Heart left ventricle (tissue), 16 donors: Measurements from ENCODE around the gene CES4A. TPM values are rescaled to one million over a fixed set of nuclear protein-coding genes. Genes with fewer than 3 reads are reported as not detected.

Source experiments
- ATAC-seq, 4 donors: fragments of 200-7000 bp; cut with Tn5 transposase; one replicate each; pipeline ENCODE4 v1.9.1; 2020 to 2022; ENCODE audit warnings: moderate library complexity in 4 of 4, mild to moderate bottlenecking in 3 of 4, moderate number of reproducible peaks in 1 of 4
- DNase-seq, 5 donors: peaks; one replicate each; pipeline ENCODE4 v3.0.0-alpha.2; 2020
- H3K27ac ChIP-seq, 12 donors: fragments of 200-600 bp; sonication (generic) in 4 of 12; one replicate each; pipeline versions ENCODE4 v1.5.0 to v1.8.0; 2016 to 2022; ENCODE audit warnings: mild to moderate bottlenecking in 2 of 12
- H3K27me3 ChIP-seq, 9 donors: fragments of 200-600 bp; sonication (generic) in 2 of 9; one replicate each; pipeline versions ENCODE4 v1.5.1 to v1.8.0; 2016 to 2022; ENCODE audit warnings: mild to moderate bottlenecking in 3 of 9
- H3K36me3 ChIP-seq, 9 donors: fragments of 200-600 bp; sonication (generic) in 2 of 9; one replicate each; pipeline versions ENCODE4 v1.5.0 to v1.8.0; 2018 to 2022; ENCODE audit warnings: mild to moderate bottlenecking in 2 of 9
- H3K4me1 ChIP-seq, 12 donors: fragments of 200-600 bp; sonication (generic) in 4 of 12; one replicate each; pipeline versions ENCODE4 v1.5.0 to v1.8.0; 2016 to 2022; ENCODE audit warnings: mild to moderate bottlenecking in 3 of 12
- H3K4me3 ChIP-seq, 12 donors: fragments of 200-600 bp; sonication (generic) in 4 of 12; one replicate each; pipeline versions ENCODE4 v1.5.0 to v1.8.0; 2017 to 2022; ENCODE audit warnings: mild to moderate bottlenecking in 9 of 12, moderate library complexity in 4 of 12
- H3K9me3 ChIP-seq, 12 donors: fragments of 200-600 bp; sonication (generic) in 4 of 12; one replicate each; pipeline versions ENCODE4 v1.5.0 to v1.8.0; 2016 to 2022; ENCODE audit warnings: mild to moderate bottlenecking in 1 of 12
- POLR2A ChIP-seq, 2 donors: fragments of 450-650 bp; IDR thresholded peaks; one replicate each; pipeline ENCODE4 v1.6.1; 2017; ENCODE audit warnings: antibody characterized with exemption in 2 of 2, mild to moderate bottlenecking in 2 of 2, moderate library complexity in 2 of 2
- WGBS, 4 donors: extraction: QIAGEN DNeasy Blood & Tissue Kit in 2 of 4; methylation state at CpG; one replicate each; pipeline versions ENCODE4 v1.1.5 to v1.1.7; 2013 to 2018; 5-methylcytosine and 5-hydroxymethylcytosine counted together
- intact Hi-C, 10 donors: fragments of 100-400 bp; cut with DNase I; formaldehyde crosslinking; loops; one replicate each; pipeline versions ENCODE4 v1.11.1 to v1.14.2; 2022
- polyA plus RNA-seq, 2 donors: library from polyadenylated mRNA; stranded (reverse); fragments of 200-250 nt; gene quantifications; one replicate each; pipeline ENCODE4 v1.2.3, GENCODE V29; 2013
- total RNA-seq, 9 donors: library from RNA; depleted of rRNA in 2 of 9; stranded (reverse); fragments of >200 nt in 2 of 9; fragmentation: NEBNext Ultra II Directional in 3 of 9; extraction: Animal tissue kit (Norgen Biotek cat#: 25700) in 3 of 9; gene quantifications; one replicate each; pipeline versions ENCODE4 v1.1.0 to v1.2.4, GENCODE V29; 2016 to 2023
- TF ChIP-seq, protein P1 (sequence below), 12 donors: fragments of 200-600 bp; sonication (generic) in 4 of 12; IDR thresholded peaks; one replicate each; pipeline versions ENCODE4 v1.5.0 to v1.8.0; 2018 to 2022; ENCODE audit warnings: antibody characterized with exemption in 12 of 12, mild to moderate bottlenecking in 5 of 12
- donor health status: ischemic (EF 13 %, LVEDD 7.1; RV severe dilation, severe dysfunction).
- donor health status: healthy with polysubstance abuse.
- donor health status: DM: no; HTN: yes; CAD: no.
- donor health status: DM: no; HTN: no; CAD: no.
- donor health status: ischemic (EF 25% LVEDD 6.9; RV normal size, moderate dysfunction).
- donor health status: ischemic (EF 25% LVEDD 5.7; RV mildly dilated, moderate dysfunction).
- donor health status: healthy.
- donor health status: DM: yes; HTN: yes; CAD: no.
- donor health status: ischemic (EF 35%, LVEDD 5.7; RV mildly dilated, moderate dysfunction).
- donor health status: nonischemic (EF 11% LVEDD 7.7; RV severe dilation, severe dysfunction).
- donor health status: DM: yes; HTN: yes; CAD: no.
- donor health status: PGD.
- donor health status: ischemic (EF 29% LVEDD 5.4; RV normal size, mild dysfunction).
- donor health status: nonischemic (EF 23%, LVEDD 6.1; RV moderate dilation, normal function).

Gene CES4A
- total and polyA plus RNA-seq, 11 donors: 3.5 to 26.8 (median 8.1) TPM

- intact Hi-C loops: loop anchor here in 4 of 10 donors (1.0 to 10.0 kb wide), 4 partner anchors 14 to 141 kb away; partner anchors contain the start of genes B3GNT9 (in 1 of the 4), FBXL8 (in 1 of the 4), PHAF1 (in 1 of the 4) and TRADD (in 1 of the 4)
- TF ChIP-seq POLR2A (IDR thresholded peaks at IDR 0.05): no peak
- TF ChIP-seq, protein P1, sequence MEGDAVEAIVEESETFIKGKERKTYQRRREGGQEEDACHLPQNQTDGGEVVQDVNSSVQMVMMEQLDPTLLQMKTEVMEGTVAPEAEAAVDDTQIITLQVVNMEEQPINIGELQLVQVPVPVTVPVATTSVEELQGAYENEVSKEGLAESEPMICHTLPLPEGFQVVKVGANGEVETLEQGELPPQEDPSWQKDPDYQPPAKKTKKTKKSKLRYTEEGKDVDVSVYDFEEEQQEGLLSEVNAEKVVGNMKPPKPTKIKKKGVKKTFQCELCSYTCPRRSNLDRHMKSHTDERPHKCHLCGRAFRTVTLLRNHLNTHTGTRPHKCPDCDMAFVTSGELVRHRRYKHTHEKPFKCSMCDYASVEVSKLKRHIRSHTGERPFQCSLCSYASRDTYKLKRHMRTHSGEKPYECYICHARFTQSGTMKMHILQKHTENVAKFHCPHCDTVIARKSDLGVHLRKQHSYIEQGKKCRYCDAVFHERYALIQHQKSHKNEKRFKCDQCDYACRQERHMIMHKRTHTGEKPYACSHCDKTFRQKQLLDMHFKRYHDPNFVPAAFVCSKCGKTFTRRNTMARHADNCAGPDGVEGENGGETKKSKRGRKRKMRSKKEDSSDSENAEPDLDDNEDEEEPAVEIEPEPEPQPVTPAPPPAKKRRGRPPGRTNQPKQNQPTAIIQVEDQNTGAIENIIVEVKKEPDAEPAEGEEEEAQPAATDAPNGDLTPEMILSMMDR (IDR thresholded peaks at IDR 0.05): peak in 8 of 12 donors; percentile 18 to 49 (median 31)
- peaks cover 0 to 22% (median 18%) of the 10 kb centered on the region in 12 donors for H3K4me1 ChIP-seq
- peak; percentile 85 to 92 (median 88) for DNase-seq
- no peaks in the 10 kb centered on the region for H3K36me3 ChIP-seq
- peaks cover 0 to 21% (median 0%) of the 10 kb centered on the region in 9 donors for H3K27me3 ChIP-seq
- peak; percentile 51 to 89 (median 84) for ATAC-seq
- H3K9me3 ChIP-seq: no peaks in the 10 kb centered on the region
- peak overlapping the region in 11 of 12 donors; percentile 43 to 84 (median 63) for H3K27ac ChIP-seq
- 1 to 3% (median 1%) methylated on average over 21 to 70 of the region's 70 CpGs for WGBS, 4 donors
- peak overlapping the region; percentile 22 to 74 (median 56) for H3K4me3 ChIP-seq
Observed at GRCh38 chr16:67013823-67014633, 25.6 kb downstream of the CES4A start.

DNA sequence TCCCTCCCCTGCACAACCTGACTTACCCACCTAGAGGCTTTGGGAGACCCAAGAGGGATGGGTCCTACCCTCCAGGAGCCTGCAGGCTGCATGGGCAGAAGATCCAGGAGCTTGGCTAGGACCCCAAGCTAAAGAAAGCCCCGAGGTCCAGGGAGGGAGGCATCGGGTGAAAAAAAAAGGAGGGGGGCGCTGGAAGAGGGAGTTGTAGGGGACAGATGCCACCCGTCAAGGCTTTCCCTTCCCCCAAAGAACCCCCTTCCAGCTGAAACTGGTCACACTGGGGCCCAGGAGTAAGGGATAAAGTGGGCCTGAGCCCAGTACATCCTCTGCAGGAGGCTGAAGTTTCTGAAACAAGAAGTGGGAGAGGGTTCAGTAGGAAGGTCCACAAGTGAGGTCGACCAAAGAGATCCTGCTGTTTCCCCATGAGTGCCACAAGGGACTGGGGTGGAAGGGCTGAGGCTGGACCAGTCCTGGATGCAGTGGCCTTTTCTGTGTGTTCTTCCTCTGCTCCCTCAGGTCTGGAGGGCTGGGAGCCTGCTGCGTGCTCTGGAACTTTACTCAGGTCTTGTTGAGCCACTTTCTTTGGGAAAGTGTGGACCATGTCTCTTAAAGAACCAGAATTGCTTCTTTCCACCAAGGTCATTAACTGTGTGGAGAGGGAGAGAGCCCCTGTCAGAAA is 26.4 kb downstream of the CES4A start:
- intact Hi-C loops: loop anchor here in 6 of 10 donors (1.0 to 10.0 kb wide), 5 partner anchors 14 to 143 kb away; partner anchors contain the start of genes FBXL8 (in 3 of the 6), TRADD (in 3 of the 6), B3GNT9 (in 1 of the 6) and PHAF1 (in 1 of the 6)
- Histone ChIP-seq H3K9me3 (no peaks in the 10 kb centered on the region), H3K27ac (peak overlapping the region in 11 of 12 donors; percentile 43 to 84 (median 63)), H3K4me3 (peak overlapping the region in 11 of 12 donors; percentile 44 to 74 (median 58)), H3K4me1 (peaks cover 0 to 22% (median 18%) of the 10 kb centered on the region in 12 donors), H3K36me3 (no peaks in the 10 kb centered on the region), H3K27me3 (peaks cover 0 to 21% (median 0%) of the 10 kb centered on the region in 9 donors)
- WGBS, 4 donors: 47 to 62% (median 56%) methylated on average over 6 of the region's 6 CpGs
- TF ChIP-seq, protein P1 (IDR thresholded peaks at IDR 0.05): no peak
- TF ChIP-seq POLR2A (IDR thresholded peaks at IDR 0.05): no peak
- DNase-seq (no peak), ATAC-seq (no peak)

GRCh38 chr16:67015313-67015731 is 26.9 kb downstream of the CES4A start:
- Histone ChIP-seq H3K36me3 (no peaks in the 10 kb centered on the region), H3K9me3 (no peaks in the 10 kb centered on the region), H3K27ac (no peak overlapping the region), H3K4me1 (peaks cover 0 to 22% (median 18%) of the 10 kb centered on the region in 12 donors), H3K27me3 (peaks cover 0 to 21% (median 0%) of the 10 kb centered on the region in 9 donors), H3K4me3 (no peak overlapping the region)
- intact Hi-C loops: loop anchor here in 5 of 10 donors (2.0 to 10.0 kb wide), 4 partner anchors 35 to 142 kb away; partner anchors contain the start of genes FBXL8 (in 3 of the 5), TRADD (in 3 of the 5), B3GNT9 (in 1 of the 5) and PHAF1 (in 1 of the 5)
- DNase-seq (no peak), ATAC-seq (no peak)
- WGBS, 4 donors: 96 to 99% (median 97%) methylated on average over 9 of the region's 9 CpGs
- TF ChIP-seq, protein P1 (IDR thresholded peaks at IDR 0.05): no peak
- no peak for TF ChIP-seq POLR2A (IDR thresholded peaks at IDR 0.05)
